Spleen (tissue), 11 donors: ENCODE measurements around the gene TRAPPC2. TPM values are rescaled to one million over a fixed set of nuclear protein-coding genes. Genes with fewer than 3 reads are reported as not detected.
"Not testable (repeated sequence)": the region's sequence is repeated elsewhere in the genome, so short reads cannot be mapped to it uniquely, and the experiment has no call there.

Source experiments
- DNase-seq: peaks from one replicate; pipeline ENCODE4 v3.0.0-alpha.2; 2020
- H3K27ac ChIP-seq, 8 donors: fragments of 200-600 bp; sonication (generic) in 7 of 8; 1 replicate in 4 of 8; 2 replicates in 4 of 8; pipeline versions ENCODE4 v1.5.0 to v1.8.0; 2016 to 2021; ENCODE audit warnings: inconsistent platforms in 4 of 8, mild to moderate bottlenecking in 4 of 8, moderate library complexity in 1 of 8
- H3K27me3 ChIP-seq, 7 donors: fragments of 200-600 bp; sonication (generic) in 6 of 7; replicated peaks in 1 of 7; 1 replicate in 4 of 7; 2 replicates in 3 of 7; pipeline versions ENCODE4 v1.5.0 to v1.8.0; 2016 to 2021; ENCODE audit warnings: inconsistent platforms in 3 of 7, mild to moderate bottlenecking in 1 of 7
- H3K36me3 ChIP-seq, 6 donors: fragments of 200-600 bp; sonication (generic) in 5 of 6; 1 replicate in 4 of 6; 2 replicates in 2 of 6; pipeline versions ENCODE4 v1.5.0 to v1.8.0; 2016 to 2021; ENCODE audit warnings: inconsistent platforms in 2 of 6
- H3K4me1 ChIP-seq, 6 donors: fragments of 200-600 bp; sonication (generic) in 5 of 6; 1 replicate in 3 of 6; 2 replicates in 3 of 6; pipeline versions ENCODE4 v1.5.0 to v1.8.0; 2016 to 2021; ENCODE audit warnings: inconsistent platforms in 3 of 6
- H3K4me3 ChIP-seq, 8 donors: fragments of 200-600 bp; sonication (generic) in 7 of 8; 1 replicate in 4 of 8; 2 replicates in 4 of 8; pipeline versions ENCODE4 v1.5.0 to v1.8.0; 2016 to 2021; ENCODE audit warnings: inconsistent platforms in 4 of 8, mild to moderate bottlenecking in 4 of 8, moderate library complexity in 2 of 8
- H3K9me3 ChIP-seq, 8 donors: fragments of 200-600 bp; sonication (generic) in 7 of 8; 1 replicate in 4 of 8; 2 replicates in 4 of 8; pipeline versions ENCODE4 v1.5.0 to v1.8.0; 2016 to 2021; ENCODE audit warnings: inconsistent platforms in 4 of 8
- POLR2A ChIP-seq, 3 donors: fragments of 450-650 bp; IDR thresholded peaks; one replicate each; pipeline ENCODE4 v1.5.1; 2017; ENCODE audit warnings: antibody characterized with exemption in 3 of 3, mild to moderate bottlenecking in 1 of 3
- POLR2AphosphoS5 ChIP-seq, 3 donors: sonication (generic); formaldehyde crosslinking; IDR thresholded peaks; one replicate each; pipeline ENCODE4 v1.5.1; 2017; ENCODE audit warnings: antibody characterized with exemption in 3 of 3
- WGBS, 5 donors: extraction: QIAGEN DNeasy Blood & Tissue Kit in 3 of 5; methylation state at CpG; one replicate each; pipeline versions ENCODE4 v1.1.5 to v1.1.7; 2013 to 2018; 5-methylcytosine and 5-hydroxymethylcytosine counted together
- intact Hi-C: fragments of 100-400 bp; cut with DNase I; formaldehyde crosslinking; loops from one replicate; pipeline ENCODE4 v1.15.0; 2023; ENCODE audit warnings: low total_unique reads
- polyA plus RNA-seq, 3 donors: library from polyadenylated mRNA; stranded (reverse); fragments of 200-250 nt; gene quantifications; one replicate each; pipeline ENCODE4 v1.2.1, GENCODE V29; 2013
- total RNA-seq, 7 donors: library from RNA; depleted of rRNA in 3 of 7; stranded (reverse); fragments of >200 nt in 3 of 7; fragmentation: NEBNext Ultra II Directional in 4 of 7; extraction: Animal tissue kit (Norgen Biotek cat#: 25700) in 4 of 7; gene quantifications; one replicate each; pipeline versions ENCODE4 v1.1.0 to v1.2.1, GENCODE V29; 2016 to 2021
- TF ChIP-seq, protein P1 (sequence below), 11 experiments: fragments of 200-600 bp in 7 of 11; fragments of 450-650 bp in 4 of 11; sonication (generic) in 4 of 11; IDR thresholded peaks in 8 of 11; conservative IDR thresholded peaks in 3 of 11; 1 replicate in 7 of 11; 2 replicates in 4 of 11; pipeline versions ENCODE4 v1.4.0 to v1.8.0; 2016 to 2021; ENCODE audit warnings: antibody characterized with exemption in 11 of 11, inconsistent platforms in 4 of 11, mild to moderate bottlenecking in 1 of 11
- donor health status: healthy with polysubstance abuse.
- donor health status: DM: no; HTN: no; CAD: no; lungs with moderate emphysema.
- donor health status: DM: no; HTN: no; CAD: no.
- donor health status: Bipolar disorder and iron deficiency.
- donor health status: healthy.
- donor health status: DM: no; HTN: no; CAD: no.
- donor health status: DM: yes; HTN: yes; CAD: no.

TRAPPC2 gene
- total and polyA plus RNA-seq, 10 donors, result 10.8 to 29.5 (median 23.3) TPM

DNA sequence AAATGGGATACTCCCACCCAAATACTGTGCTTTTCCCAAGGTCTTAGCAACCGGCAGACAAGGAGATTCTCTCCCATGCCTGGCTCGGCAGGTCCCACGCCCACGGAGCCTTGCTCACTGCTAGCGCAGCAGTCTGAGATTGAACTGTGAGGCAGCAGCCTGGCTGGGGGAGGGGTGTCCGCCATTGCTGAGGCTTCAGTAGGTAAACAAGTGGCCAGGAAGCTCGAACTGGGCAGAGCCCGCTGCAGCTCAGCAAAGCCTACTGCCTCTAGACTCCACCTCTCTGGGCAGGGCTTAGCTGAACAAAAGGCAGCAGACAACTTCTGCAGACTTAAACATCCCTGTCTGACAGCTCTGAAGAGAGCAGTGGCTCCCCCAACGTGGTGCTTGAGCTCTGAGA is 9.5 kb downstream of the TRAPPC2 start:
- intact Hi-C loops, H3K4me3 ChIP-seq, H3K27me3 ChIP-seq: not testable (repeated sequence)
- peak; percentile 83 for DNase-seq
- peaks cover 0 to 16% (median 0%) of the 10 kb centered on the region in 8 donors for H3K9me3 ChIP-seq
- H3K27ac ChIP-seq, result peak overlapping the region in 4 of 8 donors; percentile 35 to 75 (median 54)
- H3K36me3 ChIP-seq, result peaks cover 0 to 23% (median 8%) of the 10 kb centered on the region in 6 donors
- TF ChIP-seq POLR2AphosphoS5 (IDR thresholded peaks at IDR 0.05), result peak in 2 of 3 donors; percentile 26 to 42
- 79 to 93% (median 87%) methylated on average over 7 to 9 of the region's 9 CpGs; no CpG with 5 or more reads in 1 of the 5 donors for WGBS, 5 donors
- peaks cover 0 to 14% (median 0%) of the 10 kb centered on the region in 6 donors for H3K4me1 ChIP-seq

DNA sequence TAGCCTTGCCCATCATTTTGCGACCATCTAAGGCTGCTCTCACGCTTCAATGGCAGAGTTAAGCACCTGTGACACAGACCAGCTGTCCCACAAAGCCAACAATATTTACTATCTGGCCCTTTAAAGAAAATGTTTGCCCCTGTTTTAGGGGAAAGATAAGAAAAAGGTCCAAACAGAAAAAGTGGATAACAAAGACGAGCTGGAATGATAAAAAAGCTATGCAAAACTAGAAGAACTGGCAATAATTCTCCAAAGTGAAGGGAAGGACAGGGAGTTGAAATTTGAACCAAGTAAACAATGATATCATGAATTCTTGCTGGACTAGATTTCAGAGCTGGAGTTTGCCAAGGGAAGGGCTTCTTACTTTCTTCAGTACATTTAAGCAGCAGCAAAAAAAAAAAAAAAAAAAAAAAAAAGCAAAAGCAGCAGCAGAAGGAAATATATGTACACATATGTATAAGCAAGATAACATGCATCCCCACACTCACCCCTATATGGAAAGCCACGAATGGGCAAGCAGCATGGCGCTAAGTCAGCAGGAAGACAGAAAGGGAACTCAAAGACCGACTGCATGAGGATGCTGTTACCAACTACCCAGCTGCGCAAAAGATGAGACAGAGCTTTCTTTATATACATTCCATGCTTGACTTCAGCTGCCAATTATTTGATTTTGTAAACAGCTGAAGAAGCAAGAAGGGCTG is 12.5 kb downstream of the TRAPPC2 start:
- Histone ChIP-seq H3K36me3 (peaks cover 0 to 52% (median 18%) of the 10 kb centered on the region in 6 donors), H3K27ac (peak overlapping the region in 1 of 8 donors; percentile 26), H3K4me1 (peaks cover 0 to 33% (median 4%) of the 10 kb centered on the region in 6 donors), H3K9me3 (peaks cover 0 to 6% (median 0%) of the 10 kb centered on the region in 8 donors), H3K4me3 (no peak overlapping the region), H3K27me3 (no peaks in the 10 kb centered on the region)
- intact Hi-C loops, result no loop called here
- DNase-seq, result no peak
- 47 to 64% (median 54%) methylated on average over 7 of the region's 7 CpGs for WGBS, 5 donors
- TF ChIP-seq POLR2A (IDR thresholded peaks at IDR 0.05) (no peak), POLR2AphosphoS5 (IDR thresholded peaks at IDR 0.05) (no peak)
- TF ChIP-seq, protein P1, sequence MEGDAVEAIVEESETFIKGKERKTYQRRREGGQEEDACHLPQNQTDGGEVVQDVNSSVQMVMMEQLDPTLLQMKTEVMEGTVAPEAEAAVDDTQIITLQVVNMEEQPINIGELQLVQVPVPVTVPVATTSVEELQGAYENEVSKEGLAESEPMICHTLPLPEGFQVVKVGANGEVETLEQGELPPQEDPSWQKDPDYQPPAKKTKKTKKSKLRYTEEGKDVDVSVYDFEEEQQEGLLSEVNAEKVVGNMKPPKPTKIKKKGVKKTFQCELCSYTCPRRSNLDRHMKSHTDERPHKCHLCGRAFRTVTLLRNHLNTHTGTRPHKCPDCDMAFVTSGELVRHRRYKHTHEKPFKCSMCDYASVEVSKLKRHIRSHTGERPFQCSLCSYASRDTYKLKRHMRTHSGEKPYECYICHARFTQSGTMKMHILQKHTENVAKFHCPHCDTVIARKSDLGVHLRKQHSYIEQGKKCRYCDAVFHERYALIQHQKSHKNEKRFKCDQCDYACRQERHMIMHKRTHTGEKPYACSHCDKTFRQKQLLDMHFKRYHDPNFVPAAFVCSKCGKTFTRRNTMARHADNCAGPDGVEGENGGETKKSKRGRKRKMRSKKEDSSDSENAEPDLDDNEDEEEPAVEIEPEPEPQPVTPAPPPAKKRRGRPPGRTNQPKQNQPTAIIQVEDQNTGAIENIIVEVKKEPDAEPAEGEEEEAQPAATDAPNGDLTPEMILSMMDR (IDR thresholded peaks at IDR 0.05 in 8 of 11, conservative IDR thresholded peaks at IDR 0.05 in 3 of 11), result no peak

DNA sequence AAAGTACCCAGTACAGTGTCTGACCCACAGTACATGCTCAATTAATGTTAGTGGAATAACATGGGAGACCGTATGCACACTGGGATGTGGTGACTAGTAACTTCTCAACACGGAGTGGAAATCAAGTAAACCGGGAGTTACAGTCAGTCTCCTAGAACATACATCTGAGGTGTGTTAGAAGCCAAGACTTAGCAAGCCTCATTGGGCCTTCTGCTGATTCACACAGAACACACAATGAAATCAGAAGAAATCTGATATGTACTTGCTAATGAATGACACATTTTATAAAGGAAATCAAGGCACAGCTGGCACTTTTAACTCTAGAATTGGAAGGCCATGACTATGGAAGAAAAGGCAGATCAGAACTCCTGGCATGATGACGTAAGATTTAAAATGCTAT is 13.0 kb downstream of the TRAPPC2 start:
- Histone ChIP-seq H3K4me3 (no peak overlapping the region), H3K9me3 (peaks cover 0 to 3% (median 0%) of the 10 kb centered on the region in 8 donors), H3K36me3 (peaks cover 0 to 56% (median 18%) of the 10 kb centered on the region in 6 donors), H3K27me3 (no peaks in the 10 kb centered on the region), H3K27ac (no peak overlapping the region), H3K4me1 (peaks cover 0 to 34% (median 4%) of the 10 kb centered on the region in 6 donors)
- DNase-seq, result no peak
- TF ChIP-seq POLR2AphosphoS5 (IDR thresholded peaks at IDR 0.05) (no peak), POLR2A (IDR thresholded peaks at IDR 0.05) (no peak)
- TF ChIP-seq, protein P1 (IDR thresholded peaks at IDR 0.05 in 8 of 11, conservative IDR thresholded peaks at IDR 0.05 in 3 of 11), result no peak
- intact Hi-C loops, result no loop called here
- WGBS, 5 donors, result 90 to 99% (median 96%) methylated on average over 4 of the region's 4 CpGs

DNA sequence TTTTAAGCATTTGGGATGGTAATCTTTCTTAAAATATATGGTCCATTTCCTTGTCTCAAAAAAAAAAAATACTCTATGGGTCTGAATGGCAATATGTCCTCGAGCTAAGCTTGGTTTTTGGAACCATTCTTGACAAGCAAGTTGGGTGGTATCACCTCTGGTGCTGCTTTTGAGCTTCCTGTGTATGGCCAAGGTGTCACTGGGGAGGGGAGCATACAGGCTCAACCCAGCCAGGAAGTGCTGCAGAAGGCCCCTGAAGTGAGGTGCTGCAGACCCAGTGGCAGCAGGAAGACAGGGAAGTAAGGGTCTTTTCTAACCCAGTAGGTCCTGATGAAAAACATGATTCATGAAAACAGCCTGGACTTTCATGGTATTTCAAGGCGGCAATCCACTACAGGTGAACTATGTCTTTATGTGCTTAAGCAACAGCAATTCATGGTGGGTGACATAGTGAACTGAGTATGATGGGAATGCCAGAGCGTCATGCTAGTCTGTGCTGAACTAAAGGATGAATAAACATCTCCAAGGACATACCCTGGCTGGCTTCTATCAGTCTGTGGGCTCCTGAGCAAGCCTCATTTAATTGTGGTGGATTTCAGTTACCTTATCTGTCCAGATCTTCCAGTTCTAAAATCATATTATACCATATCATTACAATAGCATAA is 15.1 kb downstream of the TRAPPC2 start:
- H3K4me3 ChIP-seq, result no peak overlapping the region
- H3K36me3 ChIP-seq, result peaks cover 0 to 76% (median 26%) of the 10 kb centered on the region in 6 donors
- no peaks in the 10 kb centered on the region for H3K9me3 ChIP-seq
- TF ChIP-seq POLR2A (IDR thresholded peaks at IDR 0.05), result no peak
- TF ChIP-seq POLR2AphosphoS5 (IDR thresholded peaks at IDR 0.05), result peak in 2 of 3 donors; percentile 29 to 38
- TF ChIP-seq, protein P1 (IDR thresholded peaks at IDR 0.05 in 8 of 11, conservative IDR thresholded peaks at IDR 0.05 in 3 of 11), result no peak
- 72 to 86% (median 79%) methylated on average over 3 of the region's 3 CpGs for WGBS, 5 donors
- H3K27me3 ChIP-seq, result no peaks in the 10 kb centered on the region
- intact Hi-C loops, result no loop called here
- H3K4me1 ChIP-seq, result peaks cover 0 to 34% (median 4%) of the 10 kb centered on the region in 6 donors
- H3K27ac ChIP-seq, result peak overlapping the region in 6 of 8 donors; percentile 5 to 72 (median 44)
- no peak for DNase-seq
